ENCODE results near the gene C17orf113.

Gene C17orf113

GRCh38 chr17:42072323-42073187, 22.2 kb upstream of the C17orf113 start:
- DNase-seq (ENCODE audit: low read depth) = no peak

GRCh38 chr17:42071810-42072209, 21.4 kb upstream of the C17orf113 start:
- DNase-seq (ENCODE audit: low read depth) = no peak

GRCh38 chr17:42068979-42069378, 18.6 kb upstream of the C17orf113 start:
- DNase-seq (ENCODE audit: low read depth) = no peak

GRCh38 chr17:42067371-42068091, 17.1 kb upstream of the C17orf113 start:
- DNase-seq (ENCODE audit: low read depth) = peak; percentile 54

- no peak for DNase-seq (ENCODE audit: low read depth)
These were observed 14.8 kb upstream of the C17orf113 start for GRCh38 chr17:42065201-42065600.

GRCh38 chr17:42062681-42063080, 12.3 kb upstream of the C17orf113 start:
- DNase-seq (ENCODE audit: low read depth) = no peak

GRCh38 chr17:42061646-42062487, 11.5 kb upstream of the C17orf113 start:
- no peak for DNase-seq (ENCODE audit: low read depth)

GRCh38 chr17:42060231-42060630, 9.8 kb upstream of the C17orf113 start:
- DNase-seq (ENCODE audit: low read depth) = no peak

GRCh38 chr17:42059815-42060214, 9.4 kb upstream of the C17orf113 start:
- DNase-seq (ENCODE audit: low read depth) = no peak

- DNase-seq (ENCODE audit: low read depth) = no peak
These were observed 7.7 kb upstream of the C17orf113 start for GRCh38 chr17:42058063-42058462.

- no peak for DNase-seq (ENCODE audit: low read depth)
These were observed 6.2 kb upstream of the C17orf113 start for GRCh38 chr17:42056635-42057034.

- DNase-seq (ENCODE audit: low read depth) = no peak
These were observed 5.1 kb upstream of the C17orf113 start for GRCh38 chr17:42055496-42055895.

- DNase-seq (ENCODE audit: low read depth) = no peak
These were observed 4.6 kb upstream of the C17orf113 start for GRCh38 chr17:42055027-42055426.

- no peak for DNase-seq (ENCODE audit: low read depth)
These were observed 3.5 kb upstream of the C17orf113 start for GRCh38 chr17:42053731-42054500.

GRCh38 chr17:42052346-42052877, 2.0 kb upstream of the C17orf113 start:
- DNase-seq (ENCODE audit: low read depth) = no peak

GRCh38 chr17:42051645-42052044, 1.2 kb upstream of the C17orf113 start:
- DNase-seq (ENCODE audit: low read depth) = no peak

GRCh38 chr17:42051013-42051400, 606 bp upstream of the C17orf113 start:
- DNase-seq (ENCODE audit: low read depth) = no peak

- no peak for DNase-seq (ENCODE audit: low read depth)
These were observed 488 bp downstream of the C17orf113 start for GRCh38 chr17:42049834-42050392.

GRCh38 chr17:42047343-42047742, 3.1 kb downstream of the C17orf113 start:
- DNase-seq (ENCODE audit: low read depth) = no peak

GRCh38 chr17:42045719-42046118, 4.7 kb downstream of the C17orf113 start:
- no peak for DNase-seq (ENCODE audit: low read depth)

Measured in stimulated activated CD8-positive, alpha-beta memory T cell treated with anti-CD3 and anti-CD28 coated beads, Interleukin-7, amount 100 ng/mL, for 24 hours (primary cell).